Left lobe of liver (tissue), 2 donors: ENCODE results near the gene XYLB. TPM values are rescaled to one million over a fixed set of nuclear protein-coding genes. Genes with fewer than 3 reads are reported as not detected.

Source experiments
- ATAC-seq: fragments of 200-7000 bp; cut with Tn5 transposase; one replicate; pipeline ENCODE4 v1.9.1; 2020; ENCODE audit warnings: mild to moderate bottlenecking, moderate library complexity
- DNase-seq: peaks from one replicate; pipeline ENCODE4 v3.0.0-alpha.2; 2020; ENCODE audit warnings: low spot score
- total RNA-seq: library from RNA; stranded (reverse); gene quantifications from one replicate; pipeline ENCODE4 v1.2.1, GENCODE V29; 2021
- donor health status: DM: no; HTN: no; CAD: no; lungs with moderate emphysema.
- donor health status: DM: no; HTN: yes; CAD: no.

XYLB gene
- total RNA-seq, 1 donor from 2014 or later: 45.8 TPM

DNA sequence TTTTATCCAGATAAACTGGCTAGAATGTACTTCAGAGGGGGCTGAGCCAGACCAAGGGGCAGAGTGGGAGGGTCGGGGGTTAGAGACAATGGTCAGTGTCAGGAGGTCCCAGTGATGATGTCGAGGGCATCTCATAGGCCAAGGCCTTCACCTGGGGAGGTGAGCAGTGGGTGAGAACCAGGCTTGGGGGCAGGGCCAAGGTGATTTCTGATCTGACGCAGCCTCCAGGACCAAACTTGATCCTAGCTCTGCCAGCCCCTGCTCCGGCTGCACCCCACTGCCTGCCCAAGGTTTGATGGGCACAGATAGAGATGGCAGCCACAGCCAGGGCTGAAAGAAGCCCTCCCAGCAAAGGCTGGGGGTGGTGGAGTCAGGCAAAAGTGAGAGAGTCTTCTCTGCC lies 14.9 kb downstream of the XYLB start:
- DNase-seq (no peak), ATAC-seq (no peak)

DNA sequence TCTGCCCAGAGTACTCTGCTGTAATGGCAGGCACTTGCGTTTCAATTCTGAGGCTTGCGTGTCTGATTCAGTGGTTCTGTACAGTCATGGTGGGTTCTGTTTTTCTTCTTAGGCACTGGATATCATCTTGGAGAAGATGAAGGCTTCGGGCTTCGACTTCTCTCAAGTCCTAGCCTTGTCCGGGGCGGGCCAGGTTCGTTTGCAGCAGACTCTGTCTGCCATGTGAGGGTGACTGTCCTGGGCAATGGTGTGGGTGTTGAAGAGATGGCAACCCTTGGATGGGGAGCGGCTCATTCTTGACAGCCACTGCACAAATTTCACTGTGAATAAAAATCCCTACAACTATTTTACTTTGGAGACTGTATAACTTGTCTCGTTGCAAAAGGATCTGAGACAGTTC lies 16.2 kb downstream of the XYLB start:
- DNase-seq (peak; percentile 6), ATAC-seq (no peak)

DNA sequence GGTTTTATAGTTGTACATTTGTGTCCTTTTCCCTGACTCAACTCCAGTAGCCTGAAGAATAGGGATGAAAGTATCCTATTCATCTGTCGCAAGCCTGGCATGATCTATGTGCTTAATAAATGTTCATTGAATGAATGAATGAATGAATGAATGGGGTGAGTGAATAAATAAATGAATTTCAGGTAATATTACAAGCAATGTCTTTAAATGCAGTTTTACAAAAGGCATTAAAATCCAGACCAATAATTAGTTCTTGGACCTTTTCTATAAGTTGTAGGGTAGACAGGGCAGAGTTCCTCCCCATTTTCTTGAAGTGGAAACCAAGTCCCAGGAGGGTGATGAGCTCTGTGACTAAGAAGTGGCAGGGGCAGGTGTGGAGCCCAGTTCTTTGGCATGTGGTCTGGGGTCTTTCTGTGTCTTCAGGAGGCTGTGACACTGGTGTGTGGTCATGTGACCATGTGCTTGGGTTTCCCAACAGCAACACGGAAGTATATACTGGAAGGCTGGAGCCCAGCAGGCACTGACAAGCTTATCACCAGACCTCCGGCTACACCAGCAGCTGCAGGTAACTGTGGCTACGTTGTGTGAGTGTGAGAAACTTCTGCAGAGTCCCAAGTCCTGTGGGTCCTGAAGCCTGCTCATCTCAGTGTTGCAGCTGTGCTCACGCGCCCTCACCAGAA lies 18.3 kb downstream of the XYLB start:
- DNase-seq (peak; percentile 38), ATAC-seq (no peak)

DNA sequence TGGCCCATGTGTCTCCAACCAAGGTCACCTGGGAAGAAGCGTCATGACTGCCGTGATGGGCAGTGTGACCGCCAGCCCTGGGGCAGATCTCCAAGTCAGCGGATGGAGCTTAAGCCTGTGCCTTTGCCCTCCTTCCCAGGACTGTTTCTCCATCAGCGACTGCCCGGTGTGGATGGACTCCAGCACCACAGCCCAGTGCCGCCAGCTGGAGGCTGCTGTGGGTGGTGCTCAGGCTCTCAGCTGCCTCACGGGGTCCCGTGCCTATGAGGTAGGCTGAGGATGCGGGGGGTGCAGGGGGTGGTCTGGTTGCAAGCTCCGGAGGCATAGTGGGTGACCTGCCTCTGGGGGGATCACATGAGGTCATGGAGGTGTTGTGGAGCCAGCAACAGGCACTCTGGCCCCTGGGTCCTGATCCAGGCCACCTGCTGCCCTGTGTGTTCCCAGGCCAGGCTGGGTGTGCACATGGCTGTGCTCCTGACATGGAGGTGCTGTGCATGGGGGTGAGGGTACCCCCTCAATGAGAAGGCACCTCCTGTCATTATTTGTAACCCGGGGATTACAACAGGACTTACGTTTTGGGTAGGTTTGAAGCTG lies 19.0 kb downstream of the XYLB start:
- DNase-seq (no peak), ATAC-seq (peak; percentile 59)

DNA sequence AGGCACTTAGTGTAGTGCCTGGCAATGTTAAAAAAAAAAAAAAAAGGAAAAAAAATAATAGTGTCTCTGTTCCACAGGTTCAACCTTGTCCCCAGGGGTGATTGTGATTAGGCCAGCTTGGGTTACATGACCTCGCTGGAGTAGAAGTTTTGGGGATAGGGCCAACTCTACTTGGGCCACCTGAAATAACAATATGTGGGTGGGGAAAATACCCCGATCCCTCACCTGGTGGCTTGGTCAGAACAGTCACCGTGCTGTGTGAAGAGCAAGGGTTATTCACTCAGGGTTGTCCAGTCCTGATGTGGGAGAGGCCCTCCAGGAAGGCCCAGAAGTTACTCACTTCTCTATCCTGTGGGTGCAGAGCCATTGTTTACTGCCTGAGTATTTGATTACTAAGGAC lies 19.5 kb downstream of the XYLB start:
- DNase-seq: no peak

DNA sequence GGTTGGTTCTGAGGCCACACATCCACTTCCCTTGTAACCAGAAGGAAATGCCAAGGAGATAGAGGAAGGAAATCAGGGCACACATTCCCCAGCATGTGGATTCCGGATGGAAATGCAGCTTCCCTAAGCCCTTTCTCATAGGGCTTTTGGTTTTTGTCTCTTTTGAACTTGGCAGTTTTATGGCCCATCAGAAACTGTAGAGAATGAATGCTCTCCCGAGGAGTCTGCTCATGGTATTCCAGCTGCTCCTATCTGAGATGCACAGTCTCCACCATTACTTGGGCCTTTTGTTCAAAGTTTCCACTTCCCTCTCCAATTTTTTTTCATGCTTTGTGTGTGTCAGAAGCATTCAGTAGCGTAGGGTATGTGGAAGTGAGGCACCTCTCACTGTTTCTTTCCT lies 21.2 kb downstream of the XYLB start:
- no peak for DNase-seq

More for the DNA sequence above, 19.5 kb downstream of the XYLB start:
- ATAC-seq: no peak

DNA sequence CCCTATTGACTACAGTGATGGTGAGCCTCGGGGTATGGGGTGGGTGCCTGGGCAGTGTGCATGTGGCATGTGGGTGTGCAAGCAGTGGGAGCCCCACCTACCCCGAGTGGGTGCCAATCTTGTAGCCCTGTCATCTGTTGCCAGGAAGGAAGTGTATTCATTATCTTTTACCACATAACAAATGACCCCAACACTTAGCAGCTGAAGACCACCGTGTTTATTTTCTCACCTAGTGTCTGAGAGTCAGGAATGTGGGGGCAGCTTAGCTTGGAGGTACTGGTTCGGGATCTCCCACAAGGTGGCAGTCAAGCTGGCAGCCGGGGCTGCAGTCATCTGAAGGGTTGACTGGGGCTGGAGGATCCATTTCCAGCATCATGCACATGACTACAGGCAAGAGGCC lies 21.7 kb downstream of the XYLB start:
- no peak for ATAC-seq
- DNase-seq: no peak

More for the DNA sequence above, 21.2 kb downstream of the XYLB start:
- no peak for ATAC-seq

DNA sequence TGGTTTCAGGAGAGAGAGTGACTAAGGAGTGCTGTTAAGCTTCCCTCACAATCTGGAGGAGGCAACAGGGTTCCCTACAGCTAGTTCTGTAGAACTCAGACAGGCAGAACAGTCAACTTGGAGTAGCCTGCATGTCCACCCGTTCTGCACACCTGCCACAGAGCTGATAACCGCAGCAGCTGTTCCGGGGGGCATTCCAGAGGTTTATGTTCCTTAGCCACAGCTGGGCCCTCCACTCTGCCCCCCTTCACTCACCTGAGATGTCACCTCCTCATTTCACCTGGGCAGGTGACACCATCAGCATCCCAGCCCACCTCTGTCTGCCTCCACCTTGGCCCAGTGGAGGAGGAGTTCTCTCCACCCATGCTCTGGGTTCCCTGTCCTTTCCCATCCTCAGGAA lies 22.6 kb downstream of the XYLB start:
- ATAC-seq: no peak
- DNase-seq: no peak

DNA sequence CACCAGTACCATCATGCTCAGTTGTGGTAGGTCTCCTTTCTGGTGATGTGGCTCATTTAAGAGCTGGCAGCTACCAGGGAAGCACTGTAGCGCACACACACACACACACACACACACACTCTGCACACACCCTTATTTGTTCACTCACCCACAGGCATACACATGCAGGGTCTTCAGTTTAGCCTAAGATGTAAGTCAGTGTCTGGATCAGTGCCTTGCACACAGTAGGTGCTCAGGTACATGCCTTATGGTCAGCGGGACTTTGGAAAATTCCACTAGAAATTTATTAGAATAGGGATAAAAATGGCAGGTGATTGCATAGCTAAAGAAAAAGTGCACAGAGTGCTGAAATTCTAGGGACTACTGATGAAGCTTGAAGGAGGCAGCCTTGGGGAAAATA lies 23.6 kb downstream of the XYLB start:
- DNase-seq: no peak
- ATAC-seq: no peak

DNA sequence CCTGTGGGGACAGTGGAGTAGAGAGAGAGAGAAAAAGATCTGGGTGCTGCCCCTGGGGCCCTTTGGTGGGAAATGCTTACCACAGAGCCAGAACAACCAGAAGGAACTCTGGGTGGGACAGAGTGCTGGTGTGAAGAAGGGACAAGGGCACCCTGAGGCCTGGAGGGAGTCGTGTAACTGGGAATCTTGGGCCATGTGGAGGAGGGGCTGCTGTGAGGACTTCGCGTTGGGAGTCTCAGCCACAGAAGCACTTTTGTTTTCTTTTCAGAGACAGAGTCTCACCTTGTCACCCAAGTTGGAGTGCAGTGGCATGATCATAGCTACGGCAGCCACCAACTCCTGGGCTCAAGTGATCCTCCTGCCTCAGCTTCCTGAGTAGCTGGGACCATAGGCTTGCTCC lies 24.3 kb downstream of the XYLB start:
- ATAC-seq: no peak
- no peak for DNase-seq

DNA sequence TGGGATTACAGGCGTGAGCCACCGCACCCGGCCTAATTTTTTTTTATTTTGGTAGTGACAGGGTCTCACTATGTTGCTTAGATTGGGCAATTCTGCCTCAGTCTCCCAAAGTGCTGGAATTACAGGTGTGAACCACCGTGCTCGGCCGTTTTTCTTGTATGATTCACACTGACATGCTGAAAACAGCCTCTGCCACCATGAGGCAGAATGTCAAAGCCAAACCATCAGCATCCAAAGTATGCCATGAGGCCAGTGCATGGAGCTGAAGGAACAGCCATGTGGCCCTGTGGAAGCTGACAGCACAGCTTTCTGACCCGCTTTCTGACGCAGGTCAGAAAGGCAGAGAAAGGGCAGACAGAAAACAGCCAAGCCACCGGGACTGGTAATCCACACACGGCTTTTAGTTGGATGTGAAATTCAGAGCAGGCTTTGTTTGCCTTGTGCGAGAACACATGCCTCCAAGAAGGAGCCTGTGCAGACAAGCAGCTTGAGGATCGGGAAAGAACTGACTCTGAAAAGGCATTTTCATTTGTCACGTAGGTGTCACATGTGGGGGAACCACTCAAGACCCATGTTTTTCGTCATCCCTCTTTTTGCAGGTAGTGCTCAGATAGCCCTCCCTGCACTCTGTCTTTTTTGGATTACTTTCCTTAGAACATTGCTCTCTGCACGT lies 25.1 kb downstream of the XYLB start:
- ATAC-seq (no peak), DNase-seq (no peak)

DNA sequence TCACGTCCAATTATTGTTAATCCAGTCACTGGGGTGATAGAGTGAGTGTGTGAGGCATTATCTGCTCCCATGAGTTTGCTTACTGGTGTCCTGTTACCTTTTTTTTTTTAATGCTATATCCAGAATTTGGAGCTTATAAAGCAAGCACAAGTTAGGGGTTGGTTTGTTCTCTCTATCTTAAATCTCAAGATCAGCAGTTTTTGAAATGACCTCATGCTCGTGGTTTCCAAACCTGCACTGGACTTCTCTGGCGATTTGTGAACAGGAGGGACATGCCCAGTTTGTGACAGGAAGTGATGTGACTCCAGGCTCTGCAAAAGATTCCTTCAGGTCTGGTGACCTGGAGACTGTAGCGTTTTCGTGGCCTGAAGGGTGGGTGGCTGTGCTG lies 25.6 kb downstream of the XYLB start:
- ATAC-seq (no peak), DNase-seq (no peak)

DNA sequence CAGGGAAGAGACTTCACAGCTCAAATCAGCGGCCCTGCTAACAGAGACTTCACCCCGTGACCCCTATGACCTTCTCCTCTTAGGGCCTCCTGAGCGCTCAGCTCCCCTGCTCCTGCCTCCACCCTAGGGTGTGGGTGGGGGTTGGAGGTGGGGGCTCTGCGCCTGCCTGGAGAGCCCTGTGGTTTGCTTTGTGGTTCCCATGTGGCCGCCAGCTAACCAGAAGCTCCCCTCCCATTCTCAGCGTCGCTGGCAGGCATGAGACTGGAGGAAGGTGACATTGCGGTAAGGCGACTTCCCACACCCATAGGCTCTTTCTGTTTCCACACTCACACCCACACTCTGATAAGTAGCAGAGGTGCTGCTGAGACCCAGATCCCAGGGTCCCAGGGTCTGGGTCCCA lies 27.6 kb downstream of the XYLB start:
- ATAC-seq (no peak), DNase-seq (peak; percentile 29)

DNA sequence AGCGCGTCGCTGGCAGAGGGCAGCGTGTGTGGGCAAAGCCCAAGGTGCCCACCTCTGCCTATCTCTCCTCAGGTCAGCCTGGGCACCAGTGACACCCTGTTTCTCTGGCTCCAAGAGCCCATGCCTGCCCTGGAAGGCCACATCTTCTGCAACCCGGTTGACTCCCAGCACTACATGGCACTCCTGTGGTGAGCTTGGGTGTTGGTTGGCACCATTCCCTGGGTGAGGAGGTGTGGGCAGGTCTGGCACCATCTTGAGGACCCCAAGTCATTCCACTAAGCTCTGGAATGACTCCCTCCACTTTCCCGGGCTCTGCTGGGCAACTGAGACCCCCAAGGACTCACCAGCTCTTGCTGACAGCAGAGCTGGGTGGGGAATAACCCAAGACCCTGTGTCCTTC lies 28.5 kb downstream of the XYLB start:
- DNase-seq (no peak), ATAC-seq (no peak)

DNA sequence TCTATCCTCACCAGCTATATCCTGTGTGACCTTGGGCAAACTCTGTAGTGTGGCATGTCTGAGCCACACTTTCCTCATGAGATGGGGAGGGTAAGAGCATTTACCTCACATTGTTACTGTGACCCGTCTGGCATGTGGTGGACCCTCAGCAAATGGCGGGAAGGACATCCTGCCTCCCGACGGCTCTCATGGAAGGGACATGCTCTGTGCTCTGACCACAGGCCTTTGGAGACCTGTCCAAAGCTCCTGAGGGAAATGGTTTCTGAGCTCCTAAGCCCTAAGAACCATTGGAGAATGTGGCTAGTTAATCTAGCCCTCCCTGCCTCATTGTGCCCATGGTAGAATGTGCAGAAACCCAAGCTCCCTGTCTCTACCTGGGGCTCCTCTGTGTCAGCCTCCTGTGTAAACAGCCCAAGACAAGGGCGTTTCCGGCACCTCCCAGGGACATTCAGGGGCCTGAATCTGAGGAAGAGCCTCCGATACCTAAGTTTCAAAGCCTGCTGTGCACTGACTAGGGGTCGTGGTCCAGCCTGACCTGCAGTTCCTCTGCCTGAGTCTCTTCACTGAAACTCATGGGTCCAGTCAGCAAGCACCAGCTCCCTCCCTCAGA lies 29.0 kb downstream of the XYLB start:
- ATAC-seq (no peak), DNase-seq (no peak)

DNA sequence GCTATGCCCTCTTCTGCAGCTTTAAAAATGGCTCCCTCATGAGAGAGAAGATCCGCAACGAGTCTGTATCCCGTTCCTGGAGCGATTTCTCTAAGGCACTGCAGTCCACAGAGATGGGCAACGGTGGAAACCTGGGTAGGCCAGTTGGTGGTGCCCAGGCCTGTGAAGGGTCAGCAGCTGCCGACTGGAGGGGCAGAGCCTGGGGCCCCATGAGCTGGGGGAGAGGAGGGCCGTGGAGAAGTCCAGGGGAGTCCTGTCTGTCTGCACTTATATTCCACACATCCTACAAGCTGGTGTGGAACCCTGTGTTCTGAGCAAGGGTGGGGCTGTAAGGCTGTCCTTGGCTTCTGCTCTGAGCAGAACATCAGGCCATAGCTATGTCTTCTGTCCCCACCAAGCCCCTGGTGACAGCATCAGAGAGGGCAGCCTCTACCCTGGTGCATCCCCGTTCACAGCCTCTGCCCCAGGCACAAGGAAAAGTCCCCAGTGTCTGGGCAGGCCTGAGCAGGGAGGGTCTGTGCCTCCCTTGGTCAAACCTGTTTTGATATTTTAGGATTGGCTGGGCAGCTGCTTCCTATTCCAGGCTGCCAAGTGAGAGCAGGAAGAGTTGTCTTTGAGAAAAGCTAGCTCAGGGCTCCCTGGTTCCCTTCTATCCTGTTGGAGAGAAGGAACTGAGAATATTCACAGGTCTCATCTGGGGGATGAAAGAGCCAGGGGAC lies 29.7 kb downstream of the XYLB start:
- DNase-seq (no peak), ATAC-seq (no peak)

DNA sequence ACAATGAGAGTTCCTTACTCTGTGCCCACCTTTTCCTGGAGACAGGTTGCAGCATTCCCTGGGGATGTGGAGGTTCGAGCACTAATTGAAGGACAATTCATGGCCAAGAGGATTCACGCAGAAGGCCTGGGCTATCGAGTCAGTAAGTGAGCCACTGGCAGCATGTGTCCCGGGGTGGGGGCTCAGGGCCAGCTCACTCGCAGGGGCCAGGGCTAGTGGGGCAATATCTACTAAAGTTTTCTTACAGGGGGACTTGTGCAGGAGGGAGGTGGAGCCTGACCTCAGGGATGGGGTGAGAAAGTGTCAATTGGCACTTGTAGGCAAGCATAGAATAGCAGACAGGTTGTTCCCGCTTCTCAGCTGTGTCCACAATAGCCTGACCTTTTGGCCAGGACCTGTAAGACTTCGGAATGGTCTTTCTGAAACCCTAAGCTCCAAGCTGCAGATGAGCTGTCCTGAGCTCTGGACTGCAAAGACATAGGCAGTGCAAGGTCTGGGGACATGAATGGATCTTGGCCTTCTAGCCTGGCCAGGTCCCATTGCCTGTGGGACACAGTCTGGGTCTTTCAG lies 32.7 kb downstream of the XYLB start:
- no peak for DNase-seq

DNA sequence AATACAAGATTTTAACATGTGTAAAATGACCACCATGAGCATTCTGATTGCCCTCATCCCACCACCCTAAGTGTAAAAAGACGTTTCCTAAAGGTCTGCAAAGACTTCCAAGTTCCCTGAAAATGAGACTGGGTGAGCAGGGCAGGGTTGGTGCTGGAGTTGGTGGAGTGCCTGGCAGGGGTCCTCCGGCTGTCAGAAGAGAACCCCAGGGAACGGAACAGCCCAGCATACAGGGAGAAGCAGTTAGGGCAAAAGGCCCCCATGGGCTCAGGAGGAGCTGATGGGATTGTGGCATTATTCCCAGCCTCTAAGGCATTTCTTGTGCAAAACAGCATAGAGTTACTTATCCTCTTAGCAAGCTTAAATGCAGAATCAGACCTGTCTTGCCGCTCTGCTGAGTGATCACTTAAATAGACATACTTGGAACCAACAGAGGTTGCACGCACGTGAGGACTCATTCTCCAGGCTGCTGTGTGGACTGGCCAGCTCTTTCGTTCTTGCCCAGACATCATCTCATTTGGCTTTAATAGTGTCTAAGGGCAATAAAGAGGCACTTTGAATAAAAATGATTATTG lies 36.0 kb downstream of the XYLB start:
- ATAC-seq (no peak), DNase-seq (no peak)

More for the DNA sequence above, 32.7 kb downstream of the XYLB start:
- ATAC-seq: peak; percentile 63

DNA sequence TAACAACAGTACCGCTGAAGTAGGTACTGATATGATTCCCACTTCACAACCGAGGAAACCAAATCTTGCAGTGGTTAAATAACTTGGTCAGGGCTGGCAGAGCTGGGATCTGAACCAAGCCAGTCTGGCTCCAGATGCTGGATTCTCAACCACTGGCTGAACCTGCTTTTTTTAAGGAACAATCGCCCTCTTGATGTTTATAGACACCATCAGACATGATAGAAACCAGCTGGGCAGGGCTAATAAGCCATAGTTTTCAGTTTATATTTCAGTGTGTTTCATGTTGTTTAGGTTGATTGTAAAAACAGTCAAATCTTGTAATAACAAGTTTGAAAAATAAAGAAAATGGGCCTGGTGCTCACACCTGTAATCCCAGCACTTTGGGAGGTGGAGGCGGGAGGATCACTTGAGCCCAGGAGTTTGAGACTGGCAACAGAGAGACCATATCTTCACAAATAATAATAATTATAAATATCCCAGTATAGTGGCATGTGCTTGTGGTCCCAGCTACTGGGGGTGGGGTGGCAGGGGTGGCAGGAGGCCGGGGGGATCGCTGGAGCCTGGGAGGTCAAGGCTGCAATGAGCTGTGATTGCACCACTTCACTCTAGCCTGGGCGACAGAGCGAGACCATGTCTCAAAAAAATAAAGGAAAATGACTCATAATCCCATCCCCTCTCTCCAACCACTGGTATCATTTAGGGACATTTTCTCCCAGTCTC lies 36.7 kb downstream of the XYLB start:
- no peak for ATAC-seq
- DNase-seq: peak; percentile 11
